ENCODE results near the gene IL1RAP. TPM values are rescaled to one million over a fixed set of nuclear protein-coding genes. Genes with fewer than 3 reads are reported as not detected.

IL1RAP gene
- total and polyA plus RNA-seq, 2 experiments from 2014 or later, result 17.5 to 32.3 TPM

DNA sequence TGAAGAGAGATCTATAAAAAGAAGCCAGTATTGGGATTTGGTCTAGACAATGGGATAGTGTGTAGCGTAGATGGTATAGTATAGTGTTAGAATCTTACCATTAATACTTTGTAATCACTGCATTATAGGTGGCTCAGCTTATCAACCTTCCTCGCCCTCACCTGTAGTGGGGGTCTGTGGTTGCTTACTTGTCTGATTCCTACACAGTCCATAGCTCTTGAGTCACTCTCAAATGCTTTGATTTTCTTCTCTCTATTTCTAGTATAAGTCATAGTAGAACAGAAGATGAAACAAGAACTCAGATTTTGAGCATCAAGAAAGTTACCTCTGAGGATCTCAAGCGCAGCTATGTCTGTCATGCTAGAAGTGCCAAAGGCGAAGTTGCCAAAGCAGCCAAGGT is 115.2 kb downstream of the IL1RAP start:
- H3K27me3 ChIP-seq (replicated peaks; ENCODE audit: insufficient read depth), result no peaks in the 10 kb centered on the region
- peaks cover 27% of the 10 kb centered on the region for H3K36me3 ChIP-seq (ENCODE audit: low read depth)
- TF ChIP-seq EZH2 (IDR thresholded peaks at IDR 0.05; ENCODE audit: insufficient read depth, poor library complexity, severe bottlenecking), result no peak
- no peak for TF ChIP-seq EZH2phosphoT487 (IDR thresholded peaks at IDR 0.05; ENCODE audit: insufficient read depth, low read depth)
- DNase-seq, result no peak
- in situ Hi-C loops (cut with MboI), result no loop called here
- no peak overlapping the region for H2AFZ ChIP-seq
- no peak overlapping the region for H3K27ac ChIP-seq
- no peaks in the 10 kb centered on the region for H3K9me3 ChIP-seq (ENCODE audit: low read depth)
- no peaks in the 10 kb centered on the region for H3K9me2 ChIP-seq (ENCODE audit: insufficient read depth)
- no peaks in the 10 kb centered on the region for H3F3A ChIP-seq (ENCODE audit: insufficient read depth)
- no peak overlapping the region for H3K4me2 ChIP-seq (ENCODE audit: unreplicated experiment)
- H3K4me3 ChIP-seq, result no peak overlapping the region
- 91 to 93% methylated on average over 4 of the region's 4 CpGs for WGBS, 2 experiments (ENCODE audit: low coverage in 1 of 2, low lambda C conversion rate in 2 of 2, missing lambda C conversion rate in 2 of 2)
- no peaks in the 10 kb centered on the region for H3K79me2 ChIP-seq (ENCODE audit: insufficient read depth)
- H4K20me1 ChIP-seq (ENCODE audit: insufficient read depth), result no peaks in the 10 kb centered on the region
- no peak overlapping the region for H3K9ac ChIP-seq
- no peaks in the 10 kb centered on the region for H3K4me1 ChIP-seq (ENCODE audit: insufficient read depth)

DNA sequence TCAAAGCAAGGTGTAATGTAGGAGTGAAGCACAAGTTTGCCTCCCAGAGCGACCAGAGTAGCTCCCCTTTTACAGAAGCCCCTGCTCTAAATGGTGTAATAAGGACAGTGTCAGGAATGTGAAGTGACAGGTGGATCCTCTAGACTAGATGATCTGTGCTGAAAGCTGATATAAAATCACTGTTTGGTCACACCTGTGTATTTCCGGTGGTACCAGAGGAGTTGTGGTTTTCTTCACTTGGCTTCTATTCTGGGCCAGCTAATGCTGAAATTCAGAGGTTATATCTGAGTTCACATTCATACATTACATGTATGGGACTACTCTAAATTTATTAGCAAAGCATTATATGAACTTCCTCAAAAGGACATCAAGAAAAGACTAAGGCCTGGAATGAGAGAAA is 117.4 kb downstream of the IL1RAP start:
- no peaks in the 10 kb centered on the region for H4K20me1 ChIP-seq (ENCODE audit: insufficient read depth)
- no peak for DNase-seq
- H3K4me1 ChIP-seq (ENCODE audit: insufficient read depth), result no peaks in the 10 kb centered on the region
- H3K27me3 ChIP-seq (replicated peaks; ENCODE audit: insufficient read depth), result no peaks in the 10 kb centered on the region
- H3F3A ChIP-seq (ENCODE audit: insufficient read depth), result no peaks in the 10 kb centered on the region
- no peak overlapping the region for H3K4me2 ChIP-seq (ENCODE audit: unreplicated experiment)
- H3K36me3 ChIP-seq (ENCODE audit: low read depth), result peaks cover 26% of the 10 kb centered on the region
- in situ Hi-C loops (cut with MboI), result no loop called here
- H3K27ac ChIP-seq, result no peak overlapping the region
- H3K79me2 ChIP-seq (ENCODE audit: insufficient read depth), result no peaks in the 10 kb centered on the region
- no peak overlapping the region for H3K4me3 ChIP-seq
- no peak for TF ChIP-seq EZH2phosphoT487 (IDR thresholded peaks at IDR 0.05; ENCODE audit: insufficient read depth, low read depth)
- no peak for TF ChIP-seq EZH2 (IDR thresholded peaks at IDR 0.05; ENCODE audit: insufficient read depth, poor library complexity, severe bottlenecking)
- H3K9me2 ChIP-seq (ENCODE audit: insufficient read depth), result no peaks in the 10 kb centered on the region
- no peak overlapping the region for H3K9ac ChIP-seq
- 95 to 96% methylated on average over 2 of the region's 2 CpGs for WGBS, 2 experiments (ENCODE audit: low coverage in 1 of 2, low lambda C conversion rate in 2 of 2, missing lambda C conversion rate in 2 of 2)
- H3K9me3 ChIP-seq (ENCODE audit: low read depth), result no peaks in the 10 kb centered on the region
- H2AFZ ChIP-seq, result no peak overlapping the region

DNA sequence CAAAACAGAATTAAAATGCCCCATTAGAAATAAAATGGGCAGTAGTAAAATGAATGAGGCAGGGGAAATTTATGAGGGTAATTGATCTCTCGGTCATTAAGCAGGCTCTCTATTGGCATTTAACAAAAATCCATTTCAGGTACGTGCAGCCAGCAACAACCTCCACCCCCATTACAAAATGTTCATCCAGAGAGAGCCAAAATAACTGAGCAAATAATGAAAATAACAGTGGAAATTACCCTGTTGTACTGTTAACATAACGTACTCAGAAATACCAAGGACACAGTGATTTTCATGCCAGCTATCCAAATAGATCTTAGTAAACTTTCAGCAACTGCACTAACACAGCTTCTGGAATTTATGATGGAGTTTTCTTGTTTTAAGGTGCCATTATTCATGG is 127.7 kb downstream of the IL1RAP start:
- Histone ChIP-seq H3K9me2 (ENCODE audit: insufficient read depth) (0 out of 2 replicates have a peak, but pooled peaks cover 3% of the 10 kb centered on the region), H3K9me3 (ENCODE audit: low read depth) (no peaks in the 10 kb centered on the region), H3K9ac (no peak overlapping the region), H3K79me2 (ENCODE audit: insufficient read depth) (no peaks in the 10 kb centered on the region), H3K4me2 (ENCODE audit: unreplicated experiment) (no peak overlapping the region), H3K4me1 (ENCODE audit: insufficient read depth) (no peaks in the 10 kb centered on the region), H3K4me3 (no peak overlapping the region), H3K36me3 (ENCODE audit: low read depth) (peaks cover 8% of the 10 kb centered on the region), H3F3A (ENCODE audit: insufficient read depth) (no peaks in the 10 kb centered on the region), H3K27ac (no peak overlapping the region), H3K27me3 (replicated peaks; ENCODE audit: insufficient read depth) (no peaks in the 10 kb centered on the region), H4K20me1 (ENCODE audit: insufficient read depth) (no peaks in the 10 kb centered on the region), H2AFZ (no peak overlapping the region)
- TF ChIP-seq EZH2 (IDR thresholded peaks at IDR 0.05; ENCODE audit: insufficient read depth, poor library complexity, severe bottlenecking) (no peak), EZH2phosphoT487 (IDR thresholded peaks at IDR 0.05; ENCODE audit: insufficient read depth, low read depth) (no peak)
- WGBS, 2 experiments (ENCODE audit: low coverage in 1 of 2, low lambda C conversion rate in 2 of 2, missing lambda C conversion rate in 2 of 2), result 90 to 96% methylated on average over 3 of the region's 3 CpGs
- no peak for DNase-seq
- in situ Hi-C loops (cut with MboI), result no loop called here

DNA sequence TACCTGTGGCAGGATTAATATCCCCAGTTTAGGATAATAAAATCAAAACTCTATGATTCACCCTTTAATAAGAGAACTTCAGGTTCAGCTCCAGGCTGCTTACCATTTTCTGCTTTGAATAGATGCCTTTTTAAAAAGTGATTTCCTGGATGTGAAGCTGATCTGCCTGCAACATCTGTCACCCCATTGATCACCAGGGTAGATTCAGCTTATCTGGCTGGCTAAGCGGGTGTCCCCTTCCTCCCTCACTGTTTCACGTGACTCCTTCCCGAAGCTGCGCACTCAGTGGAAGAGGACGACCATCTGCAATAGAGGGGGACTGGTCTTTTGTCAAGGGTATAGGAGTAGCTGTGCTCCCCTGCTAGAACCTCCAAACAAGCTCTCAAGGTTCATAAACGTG is 128.1 kb downstream of the IL1RAP start:
- Histone ChIP-seq H3K36me3 (ENCODE audit: low read depth) (peaks cover 12% of the 10 kb centered on the region), H3K9me2 (ENCODE audit: insufficient read depth) (0 out of 2 replicates have a peak, but pooled peaks cover 3% of the 10 kb centered on the region), H2AFZ (no peak overlapping the region), H4K20me1 (ENCODE audit: insufficient read depth) (no peaks in the 10 kb centered on the region), H3K4me3 (no peak overlapping the region), H3K4me2 (ENCODE audit: unreplicated experiment) (no peak overlapping the region), H3K79me2 (ENCODE audit: insufficient read depth) (no peaks in the 10 kb centered on the region), H3K27ac (no peak overlapping the region), H3K4me1 (ENCODE audit: insufficient read depth) (no peaks in the 10 kb centered on the region), H3K9ac (no peak overlapping the region), H3K9me3 (ENCODE audit: low read depth) (no peaks in the 10 kb centered on the region), H3K27me3 (replicated peaks; ENCODE audit: insufficient read depth) (no peaks in the 10 kb centered on the region), H3F3A (ENCODE audit: insufficient read depth) (no peaks in the 10 kb centered on the region)
- TF ChIP-seq EZH2phosphoT487 (IDR thresholded peaks at IDR 0.05; ENCODE audit: insufficient read depth, low read depth), result no peak
- TF ChIP-seq EZH2 (IDR thresholded peaks at IDR 0.05; ENCODE audit: insufficient read depth, poor library complexity, severe bottlenecking), result no peak
- no peak for DNase-seq
- in situ Hi-C loops (cut with MboI), result no loop called here
- WGBS, 2 experiments (ENCODE audit: low coverage in 1 of 2, low lambda C conversion rate in 2 of 2, missing lambda C conversion rate in 2 of 2), result 90% methylated on average over 6 of the region's 6 CpGs

DNA sequence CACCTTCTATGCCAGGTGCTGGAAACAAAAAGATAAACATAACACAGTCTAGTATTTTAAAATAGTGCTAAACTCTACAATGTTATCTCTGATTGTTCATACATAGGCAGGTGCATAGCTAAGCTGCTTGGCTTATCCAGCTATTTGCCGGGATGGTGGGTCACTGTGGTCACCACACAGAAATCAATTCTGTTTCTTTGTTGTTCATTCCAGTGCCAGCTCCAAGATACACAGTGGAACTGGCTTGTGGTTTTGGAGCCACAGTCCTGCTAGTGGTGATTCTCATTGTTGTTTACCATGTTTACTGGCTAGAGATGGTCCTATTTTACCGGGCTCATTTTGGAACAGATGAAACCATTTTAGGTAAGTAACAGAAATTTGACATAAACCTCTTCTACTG is 130.2 kb downstream of the IL1RAP start:
- no peaks in the 10 kb centered on the region for H3K27me3 ChIP-seq (replicated peaks; ENCODE audit: insufficient read depth)
- no peaks in the 10 kb centered on the region for H3K79me2 ChIP-seq (ENCODE audit: insufficient read depth)
- in situ Hi-C loops (cut with MboI), result no loop called here
- DNase-seq, result no peak
- no peak overlapping the region for H3K4me3 ChIP-seq
- no peaks in the 10 kb centered on the region for H4K20me1 ChIP-seq (ENCODE audit: insufficient read depth)
- no peak overlapping the region for H3K9ac ChIP-seq
- H3K4me2 ChIP-seq (ENCODE audit: unreplicated experiment), result no peak overlapping the region
- no peak overlapping the region for H3K27ac ChIP-seq
- no peaks in the 10 kb centered on the region for H3F3A ChIP-seq (ENCODE audit: insufficient read depth)
- 0 out of 2 replicates have a peak, but pooled peaks cover 3% of the 10 kb centered on the region for H3K9me2 ChIP-seq (ENCODE audit: insufficient read depth)
- no peaks in the 10 kb centered on the region for H3K9me3 ChIP-seq (ENCODE audit: low read depth)
- no peak for TF ChIP-seq EZH2 (IDR thresholded peaks at IDR 0.05; ENCODE audit: insufficient read depth, poor library complexity, severe bottlenecking)
- TF ChIP-seq EZH2phosphoT487 (IDR thresholded peaks at IDR 0.05; ENCODE audit: insufficient read depth, low read depth), result no peak
- no peak overlapping the region for H2AFZ ChIP-seq
- peaks cover 16% of the 10 kb centered on the region for H3K36me3 ChIP-seq (ENCODE audit: low read depth)
- no peaks in the 10 kb centered on the region for H3K4me1 ChIP-seq (ENCODE audit: insufficient read depth)
- WGBS, 2 experiments (ENCODE audit: low coverage in 1 of 2, low lambda C conversion rate in 2 of 2, missing lambda C conversion rate in 2 of 2), result 82% methylated on average over 2 of the region's 2 CpGs

Data from GM23248 (cell line).